Endothelial cell of umbilical vein (primary cell): Measurements from ENCODE around the gene CD82. TPM values are rescaled to one million over a fixed set of nuclear protein-coding genes. Genes with fewer than 3 reads are reported as not detected.
"Not testable (repeated sequence)": the region's sequence is repeated elsewhere in the genome, so short reads cannot be mapped to it uniquely, and the experiment has no call there.

Experiments used
- BruUV-seq: library from RNA; stranded (reverse); fragments of 400-500 nt; replicated peaks from 2 replicates; lab custom pipeline; 2021; lab: Mats Ljungman, UMichigan
- CTCF ChIA-PET: fragments of 300-600, 350-600 bp; sonication (Branson Sonifier 250); formaldehyde crosslinking; loops from one replicate; lab custom pipeline; 2021; ENCODE audit warnings: antibody characterized with exemption, inconsistent platforms; lab: Charles Lee
- POLR2A ChIA-PET: fragments of 300-600, 350-600 bp; sonication (Branson Sonifier 250); formaldehyde crosslinking; loops from one replicate; lab custom pipeline; 2021; ENCODE audit warnings: antibody characterized with exemption, inconsistent platforms; lab: Charles Lee
- DNase-seq: peaks from one replicate; pipeline ENCODE4 v3.0.0-alpha.2; 2011; ENCODE audit warnings: low read depth, low spot score
- FAIRE-seq: peaks from 2 replicates; lab custom pipeline; 2011; peaks lifted over from hg19 to GRCh38; lab: Jason Lieb, UNC
- H2AFZ ChIP-seq: 2 replicates; pipeline ENCODE4 v1.6.0; 2012; ENCODE audit warnings: low read depth, low read length, control low read depth, inconsistent platforms
- H3K27ac ChIP-seq: 2 replicates; pipeline ENCODE4 v1.5.1; 2011; ENCODE audit warnings: low read depth, mild to moderate bottlenecking, control low read depth, low read length, moderate library complexity; ENCODE audit not compliant: insufficient read depth
- H3K27me3 ChIP-seq, 2 experiments: 2 replicates each; pipeline versions ENCODE4 v1.6.0 to v1.6.1; 2011; ENCODE audit warnings: low read length in 2 of 2, mixed read lengths in 1 of 2; ENCODE audit not compliant: control insufficient read depth in 2 of 2, insufficient read depth in 2 of 2
- H3K36me3 ChIP-seq, 2 experiments: 2 replicates in 1 of 2; 3 replicates in 1 of 2; pipeline ENCODE4 v1.5.1; 2011; ENCODE audit warnings: low read length in 2 of 2, mild to moderate bottlenecking in 1 of 2, moderate library complexity in 1 of 2; ENCODE audit not compliant: control insufficient read depth in 2 of 2, insufficient read depth in 2 of 2; ENCODE audit errors: extremely low read depth in 1 of 2
- H3K4me1 ChIP-seq: 3 replicates; pipeline ENCODE4 v1.5.1; 2011; ENCODE audit warnings: mild to moderate bottlenecking, low read length; ENCODE audit not compliant: control insufficient read depth, insufficient read depth; ENCODE audit errors: extremely low read depth
- H3K4me2 ChIP-seq: 2 replicates; pipeline ENCODE4 v1.6.1; 2011; ENCODE audit warnings: low read length, control low read depth, mixed read lengths; ENCODE audit not compliant: insufficient read depth
- H3K4me3 ChIP-seq, 3 experiments: fragments of 200-600 bp in 1 of 3; sonication (generic), shearing (Covaris generic) in 1 of 3; replicated peaks in 1 of 3; 2 replicates each; pipeline ENCODE4 v1.5.1; 2011 to 2016; ENCODE audit warnings: control low read depth in 3 of 3, low read length in 3 of 3, mild to moderate bottlenecking in 2 of 3, inconsistent platforms in 1 of 3, low read depth in 1 of 3, moderate library complexity in 1 of 3; ENCODE audit not compliant: insufficient read depth in 1 of 3
- H3K79me2 ChIP-seq: 2 replicates; pipeline ENCODE4 v1.6.0; 2012; ENCODE audit warnings: low read length, inconsistent platforms; ENCODE audit not compliant: control insufficient read depth, insufficient read depth
- H3K9ac ChIP-seq: replicated peaks from 2 replicates; pipeline ENCODE3; 2011; ENCODE audit warnings: low read length, control low read depth; ENCODE audit not compliant: insufficient read depth; ENCODE audit errors: extremely low read depth
- H3K9me1 ChIP-seq: replicated peaks from 3 replicates; pipeline ENCODE4 v1.6.0; 2011; ENCODE audit warnings: mild to moderate bottlenecking, low read length; ENCODE audit not compliant: control insufficient read depth, insufficient read depth; ENCODE audit errors: extremely low read depth
- H3K9me3 ChIP-seq: replicated peaks from 2 replicates; pipeline ENCODE4 v1.5.1; 2012; ENCODE audit warnings: low read length, inconsistent platforms; ENCODE audit not compliant: control insufficient read depth, insufficient read depth
- H4K20me1 ChIP-seq: replicated peaks from 2 replicates; pipeline ENCODE3; 2011; ENCODE audit warnings: mild to moderate bottlenecking, low read length; ENCODE audit not compliant: control insufficient read depth, insufficient read depth; ENCODE audit errors: extremely low read depth
- FOS ChIP-seq: IDR thresholded peaks from 2 replicates; pipeline ENCODE4 v1.6.1; 2011; ENCODE audit warnings: mild to moderate bottlenecking, low read length, moderate library complexity, borderline replicate concordance; ENCODE audit not compliant: insufficient read depth
- GATA2 ChIP-seq: IDR thresholded peaks from 2 replicates; pipeline ENCODE4 v1.7.0; 2011; ENCODE audit warnings: low read depth, mild to moderate bottlenecking, moderate library complexity, mixed read lengths, low read length; ENCODE audit not compliant: insufficient read length, insufficient read depth
- JUN ChIP-seq: IDR thresholded peaks from 2 replicates; pipeline ENCODE4 v1.6.1; 2011; ENCODE audit warnings: borderline replicate concordance, low read depth; ENCODE audit not compliant: insufficient read length, insufficient read depth
- MYC ChIP-seq: IDR thresholded peaks from one replicate; pipeline ENCODE4 v1.6.1; 2011; ENCODE audit warnings: mild to moderate bottlenecking, low read depth, low read length
- POLR2A ChIP-seq: IDR thresholded peaks from 2 replicates; pipeline ENCODE4 v1.6.1; 2012; ENCODE audit warnings: low read depth, mild to moderate bottlenecking, control low read depth, low read length
- POLR2AphosphoS5 ChIP-seq: IDR thresholded peaks from 2 replicates; pipeline ENCODE4 v1.6.1; 2012; ENCODE audit warnings: low read depth, mild to moderate bottlenecking, control low read depth, low read length, moderate library complexity; ENCODE audit not compliant: insufficient read depth
- dilution Hi-C: fragments of 300-500 bp; cut with MboI; formaldehyde crosslinking; loops from one replicate; pipeline ENCODE4 v1.15.0; 2019; ENCODE audit warnings: low sequenced_read_pairs; ENCODE audit not compliant: extremely low pct_ligation_motif_present
- intact Hi-C: fragments of 100-400 bp; cut with micrococcal nuclease; formaldehyde crosslinking; loops from one replicate; pipeline ENCODE4 v1.10.0; 2022
- polyA plus RNA-seq, 4 experiments: library from polyadenylated mRNA; depleted of rRNA in 3 of 4; stranded (reverse) in 3 of 4; unstranded in 1 of 4; fragments of >200 nt; gene quantifications; 2 replicates each; pipeline versions ENCODE4 v1.2.1 to v1.2.3, GENCODE V29; 2011 to 2012; ENCODE audit warnings: missing spikeins in 1 of 4
- total RNA-seq: library from RNA; stranded (reverse); gene quantifications from 2 replicates; pipeline ENCODE4 v1.2.3, GENCODE V29; 2021

CD82 gene
- total and polyA plus RNA-seq, 2 donors (not counting 3 experiments of a cell fraction or from before 2014, with no cell fraction given): 17.9 to 25.2 TPM

DNA sequence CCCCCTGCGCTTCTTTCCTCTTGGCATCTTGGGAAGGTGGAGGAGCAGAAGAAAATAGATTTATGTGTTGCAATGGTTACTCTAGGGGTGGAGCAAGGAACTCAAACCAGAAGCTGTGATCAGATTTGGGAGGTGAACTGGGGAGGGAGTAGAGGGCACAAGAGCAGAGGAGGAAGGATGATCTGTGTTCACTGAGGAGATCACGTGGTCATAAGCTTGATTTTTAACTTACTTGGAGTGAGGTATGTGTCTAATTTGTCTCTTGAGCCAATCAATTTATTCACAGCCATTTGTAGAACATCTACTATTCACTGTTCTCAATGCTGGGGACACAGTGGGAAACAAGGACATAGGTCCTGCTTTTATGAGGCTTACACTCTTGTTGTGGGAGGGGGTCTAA lies 24.8 kb upstream of the CD82 start:
- Histone ChIP-seq H3K27ac (no peak overlapping the region), H3K9me3 (no peaks in the 10 kb centered on the region), H4K20me1 (no peaks in the 10 kb centered on the region), H3K27me3 (peaks cover 4 to 10% of the 10 kb centered on the region in 2 experiments), H3K9ac (no peak overlapping the region), H3K4me2 (no peak overlapping the region), H3K4me1 (no peaks in the 10 kb centered on the region), H2AFZ (no peak overlapping the region), H3K9me1 (no peaks in the 10 kb centered on the region), H3K36me3 (no peaks in the 10 kb centered on the region), H3K4me3 (no peak overlapping the region), H3K79me2 (no peaks in the 10 kb centered on the region)
- ChIA-PET CTCF (interaction anchor here (1.6 to 7.9 kb wide), 3 partner anchors 11 to 447 kb away, joined by 4 to 96 read pairs (median 5); partner anchors contain the start of gene EXT2), POLR2A (no interaction called here)
- intact Hi-C loops (no loop called here), dilution Hi-C loops (no loop called here)
- DNase-seq: no peak
- no TSS peak for BruUV-seq
- no peak for FAIRE-seq
- TF ChIP-seq JUN: no peak
- no peak for TF ChIP-seq FOS
- TF ChIP-seq POLR2AphosphoS5: no peak
- no peak for TF ChIP-seq GATA2
- no peak for TF ChIP-seq POLR2A

GRCh38 chr11:44542372-44542771 lies 23.1 kb upstream of the CD82 start:
- H4K20me1 ChIP-seq: no peaks in the 10 kb centered on the region
- H3K4me3 ChIP-seq: no peak overlapping the region
- POLR2A ChIA-PET: no interaction called here
- H3K79me2 ChIP-seq: no peaks in the 10 kb centered on the region
- DNase-seq (no peak), FAIRE-seq (no peak)
- CTCF ChIA-PET: no interaction called here
- H3K9me3 ChIP-seq: no peaks in the 10 kb centered on the region
- no peak overlapping the region for H3K27ac ChIP-seq
- H3K36me3 ChIP-seq: no peaks in the 10 kb centered on the region
- no TSS peak for BruUV-seq
- no peaks in the 10 kb centered on the region for H3K9me1 ChIP-seq
- no peak overlapping the region for H2AFZ ChIP-seq
- no peaks in the 10 kb centered on the region for H3K4me1 ChIP-seq
- dilution Hi-C loops (no loop called here), intact Hi-C loops (no loop called here)
- TF ChIP-seq JUN (no peak), GATA2 (no peak), POLR2A (no peak), MYC (no peak)
- H3K4me2 ChIP-seq: no peak overlapping the region
- H3K27me3 ChIP-seq: peaks cover 4 to 10% of the 10 kb centered on the region in 2 experiments
- H3K9ac ChIP-seq: no peak overlapping the region

DNA sequence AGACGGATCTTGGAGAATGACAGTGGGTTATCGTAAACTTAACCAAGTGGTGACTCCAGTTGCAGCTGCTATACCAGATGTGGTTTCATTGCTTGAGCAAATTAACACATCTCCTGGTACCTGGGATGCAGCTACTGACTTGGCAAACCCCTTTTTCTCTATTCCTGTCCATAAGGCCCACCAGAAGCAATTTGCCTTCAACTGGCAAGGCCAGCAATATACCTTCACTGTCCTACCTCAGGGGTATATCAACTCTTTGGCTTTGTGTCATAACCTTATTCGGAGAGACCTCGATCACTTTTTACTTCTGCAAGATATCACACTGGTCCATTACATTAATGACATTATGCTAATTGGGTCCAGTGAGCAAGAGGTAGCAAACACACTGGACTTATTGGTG lies 18.5 kb upstream of the CD82 start:
- H3K4me3 ChIP-seq: not testable (repeated sequence)
- CTCF ChIA-PET: interaction anchor here (1.2 to 1.5 kb wide), 2 partner anchors 70 to 451 kb away, joined by 4 to 5 read pairs; partner anchors contain the start of gene EXT2

More for the DNA sequence above, 18.5 kb upstream of the CD82 start:
- H3K4me2 ChIP-seq, H3K27me3 ChIP-seq, H4K20me1 ChIP-seq, H3K9me1 ChIP-seq, dilution Hi-C loops, H2AFZ ChIP-seq, FAIRE-seq, H3K36me3 ChIP-seq, H3K9me3 ChIP-seq, H3K9ac ChIP-seq, BruUV-seq, intact Hi-C loops, DNase-seq, H3K79me2 ChIP-seq, POLR2A ChIA-PET, H3K27ac ChIP-seq, H3K4me1 ChIP-seq: not testable (repeated sequence)
